ENCODE results near the gene CRYAB. TPM values are rescaled to one million over a fixed set of nuclear protein-coding genes. Genes with fewer than 3 reads are reported as not detected.
A peak's percentile ranks its signal among the peaks of the same experiment; 100 is the strongest.
"Not testable (repeated sequence)": the region's sequence is repeated elsewhere in the genome, so short reads cannot be mapped to it uniquely, and the experiment has no call there.

CRYAB gene
- total RNA-seq, 1 experiment from 2014 or later, result not detected

- no peaks in the 10 kb centered on the region for H3K4me1 ChIP-seq (ENCODE audit: insufficient read depth, low read length)
- H3K9ac ChIP-seq (ENCODE audit: low read length), result no peak overlapping the region
- DNase-seq (no peak), ATAC-seq (no peak)
- BruUV-seq (replicated peaks), result no TSS peak
- H4K20me1 ChIP-seq (ENCODE audit: low read length), result no peaks in the 10 kb centered on the region
- H3K27me3 ChIP-seq (ENCODE audit: low read length), result no peaks in the 10 kb centered on the region
- H3K9me3 ChIP-seq (ENCODE audit: low read length), result no peaks in the 10 kb centered on the region
- ChIA-PET POLR2A (ENCODE audit: unreplicated experiment) (no interaction called here), CTCF (no interaction called here)
- H3K9me2 ChIP-seq (replicated peaks; ENCODE audit: low read length), result no peaks in the 10 kb centered on the region
- no peaks in the 10 kb centered on the region for H3K36me3 ChIP-seq (ENCODE audit: low read depth, low read length)
- no peak overlapping the region for H3K4me2 ChIP-seq (ENCODE audit: low read length)
- H3K4me3 ChIP-seq (ENCODE audit: low read length), result no peak overlapping the region
- no peak for TF ChIP-seq EZH2 (IDR thresholded peaks at IDR 0.05; ENCODE audit: low read length, unreplicated experiment)
- intact Hi-C loops (cut with micrococcal nuclease), result no loop called here
- H3F3A ChIP-seq (ENCODE audit: low read length, unreplicated experiment), result no peaks in the 10 kb centered on the region
- H2AFZ ChIP-seq (ENCODE audit: low read length), result no peak overlapping the region
- H3K27ac ChIP-seq (ENCODE audit: low read length), result no peak overlapping the region
- H3K79me2 ChIP-seq (ENCODE audit: low read length), result no peaks in the 10 kb centered on the region
These were observed 25.5 kb downstream of the CRYAB start for GRCh38 chr11:111886032-111886431.

- H3K9me2 ChIP-seq (replicated peaks; ENCODE audit: low read length); H3K79me2 ChIP-seq (ENCODE audit: low read length); H4K20me1 ChIP-seq (ENCODE audit: low read length); CTCF ChIA-PET; H3K9me3 ChIP-seq (ENCODE audit: low read length); H3F3A ChIP-seq (ENCODE audit: low read length, unreplicated experiment); H3K4me3 ChIP-seq (ENCODE audit: low read length); DNase-seq; BruUV-seq (replicated peaks); H3K27ac ChIP-seq (ENCODE audit: low read length); ATAC-seq; H2AFZ ChIP-seq (ENCODE audit: low read length); H3K4me1 ChIP-seq (ENCODE audit: insufficient read depth, low read length); POLR2A ChIA-PET (ENCODE audit: unreplicated experiment); H3K9ac ChIP-seq (ENCODE audit: low read length); H3K27me3 ChIP-seq (ENCODE audit: low read length); H3K36me3 ChIP-seq (ENCODE audit: low read depth, low read length); H3K4me2 ChIP-seq (ENCODE audit: low read length); intact Hi-C loops (cut with micrococcal nuclease): not testable (repeated sequence)
These were observed 26.5 kb downstream of the CRYAB start for GRCh38 chr11:111885053-111885452.

GRCh38 chr11:111882202-111882601 lies 29.4 kb downstream of the CRYAB start:
- no peaks in the 10 kb centered on the region for H4K20me1 ChIP-seq (ENCODE audit: low read length)
- H3K27ac ChIP-seq (ENCODE audit: low read length), result no peak overlapping the region
- no peak overlapping the region for H3K4me2 ChIP-seq (ENCODE audit: low read length)
- H3K27me3 ChIP-seq (ENCODE audit: low read length), result no peaks in the 10 kb centered on the region
- BruUV-seq (replicated peaks), result no TSS peak
- H3K4me3 ChIP-seq (ENCODE audit: low read length), result no peak overlapping the region
- ChIA-PET POLR2A (ENCODE audit: unreplicated experiment) (no interaction called here), CTCF (interaction anchor here (1.3 kb wide), 1 partner anchor 12 kb away, joined by 5 read pairs; no protein-coding TSS in a partner anchor)
- TF ChIP-seq CTCF (conservative IDR thresholded peaks at IDR 0.05; ENCODE audit: low read depth, low read length) (no peak), EZH2 (IDR thresholded peaks at IDR 0.05; ENCODE audit: low read length, unreplicated experiment) (no peak), EZH2phosphoT487 (IDR thresholded peaks at IDR 0.05; ENCODE audit: borderline replicate concordance, low read length) (no peak)
- intact Hi-C loops (cut with micrococcal nuclease), result no loop called here
- peaks cover 9% of the 10 kb centered on the region for H3K4me1 ChIP-seq (ENCODE audit: insufficient read depth, low read length)
- H3K9me3 ChIP-seq (ENCODE audit: low read length), result no peaks in the 10 kb centered on the region
- H3F3A ChIP-seq (ENCODE audit: low read length, unreplicated experiment), result no peaks in the 10 kb centered on the region
- H3K36me3 ChIP-seq (ENCODE audit: low read depth, low read length), result no peaks in the 10 kb centered on the region
- H3K79me2 ChIP-seq (ENCODE audit: low read length), result no peaks in the 10 kb centered on the region
- DNase-seq (no peak), ATAC-seq (no peak)
- H2AFZ ChIP-seq (ENCODE audit: low read length), result no peak overlapping the region
- H3K9me2 ChIP-seq (replicated peaks; ENCODE audit: low read length), result no peaks in the 10 kb centered on the region
- no peak overlapping the region for H3K9ac ChIP-seq (ENCODE audit: low read length)

- Histone ChIP-seq H4K20me1 (ENCODE audit: low read length) (no peaks in the 10 kb centered on the region), H3K4me1 (ENCODE audit: insufficient read depth, low read length) (peaks cover 9% of the 10 kb centered on the region), H3K9me3 (ENCODE audit: low read length) (no peaks in the 10 kb centered on the region), H3K4me3 (ENCODE audit: low read length) (peak overlapping the region; percentile 80), H3K27me3 (ENCODE audit: low read length) (no peaks in the 10 kb centered on the region), H2AFZ (ENCODE audit: low read length) (peak overlapping the region; percentile 96), H3K36me3 (ENCODE audit: low read depth, low read length) (no peaks in the 10 kb centered on the region), H3K9me2 (replicated peaks; ENCODE audit: low read length) (no peaks in the 10 kb centered on the region), H3K79me2 (ENCODE audit: low read length) (no peaks in the 10 kb centered on the region), H3K4me2 (ENCODE audit: low read length) (peak overlapping the region; percentile 92), H3F3A (ENCODE audit: low read length, unreplicated experiment) (no peaks in the 10 kb centered on the region), H3K27ac (ENCODE audit: low read length) (peak overlapping the region; percentile 79), H3K9ac (ENCODE audit: low read length) (peak overlapping the region; percentile 83)
- ChIA-PET POLR2A (ENCODE audit: unreplicated experiment) (no interaction called here), CTCF (no interaction called here)
- intact Hi-C loops (cut with micrococcal nuclease), result loop anchor here (1.0 to 5.0 kb wide), 5 partner anchors 47 to 277 kb away; partner anchors contain the start of genes NKAPD1, PIH1D2, SDHD and TIMM8B
- no peak for TF ChIP-seq EZH2phosphoT487 (IDR thresholded peaks at IDR 0.05; ENCODE audit: borderline replicate concordance, low read length)
- TF ChIP-seq EZH2 (IDR thresholded peaks at IDR 0.05; ENCODE audit: low read length, unreplicated experiment), result no peak
- TF ChIP-seq CTCF (conservative IDR thresholded peaks at IDR 0.05; ENCODE audit: low read depth, low read length), result no peak
- DNase-seq, result no peak
- TSS peak; percentile 91 for BruUV-seq (replicated peaks)
- no peak for ATAC-seq
These were observed 32.0 kb downstream of the CRYAB start for GRCh38 chr11:111879637-111879960.

Measured in PC-3 (cell line).